GM12801 (cell line): ENCODE data around the gene FKBP3.

Experiments used
- CTCF ChIP-seq: IDR thresholded peaks from one replicate; pipeline ENCODE4 v1.5.1; 2011; ENCODE audit warnings: control low read depth; ENCODE audit not compliant: insufficient read length; ENCODE audit errors: extremely low read depth

The FKBP3 gene

GRCh38 chr14:45149602-45150001 lies 15.3 kb upstream of the FKBP3 start:
- no peak for TF ChIP-seq CTCF

GRCh38 chr14:45145214-45145613 lies 10.9 kb upstream of the FKBP3 start:
- no peak for TF ChIP-seq CTCF

- TF ChIP-seq CTCF = no peak
Measured at GRCh38 chr14:45144658-45145057, 10.4 kb upstream of the FKBP3 start.

- TF ChIP-seq CTCF = no peak
Measured at GRCh38 chr14:45140661-45141187, 6.4 kb upstream of the FKBP3 start.

GRCh38 chr14:45136399-45136798 lies 2.1 kb upstream of the FKBP3 start:
- no peak for TF ChIP-seq CTCF

GRCh38 chr14:45135659-45136395 lies 1.5 kb upstream of the FKBP3 start, which contains the start of gene FANCM:
FANCM (plus strand) TSS chr14:45135930; CDS start chr14:45136032, 102 bp downstream.
- TF ChIP-seq CTCF = no peak

GRCh38 chr14:45135156-45135555 lies 875 bp upstream of the FKBP3 start:
- TF ChIP-seq CTCF = no peak
